ENCODE measurements around the gene SLC46A2. TPM values are rescaled to one million over a fixed set of nuclear protein-coding genes. Genes with fewer than 3 reads are reported as not detected.

Gene SLC46A2
- total RNA-seq, 2 donors from 2014 or later = not detected

DNA sequence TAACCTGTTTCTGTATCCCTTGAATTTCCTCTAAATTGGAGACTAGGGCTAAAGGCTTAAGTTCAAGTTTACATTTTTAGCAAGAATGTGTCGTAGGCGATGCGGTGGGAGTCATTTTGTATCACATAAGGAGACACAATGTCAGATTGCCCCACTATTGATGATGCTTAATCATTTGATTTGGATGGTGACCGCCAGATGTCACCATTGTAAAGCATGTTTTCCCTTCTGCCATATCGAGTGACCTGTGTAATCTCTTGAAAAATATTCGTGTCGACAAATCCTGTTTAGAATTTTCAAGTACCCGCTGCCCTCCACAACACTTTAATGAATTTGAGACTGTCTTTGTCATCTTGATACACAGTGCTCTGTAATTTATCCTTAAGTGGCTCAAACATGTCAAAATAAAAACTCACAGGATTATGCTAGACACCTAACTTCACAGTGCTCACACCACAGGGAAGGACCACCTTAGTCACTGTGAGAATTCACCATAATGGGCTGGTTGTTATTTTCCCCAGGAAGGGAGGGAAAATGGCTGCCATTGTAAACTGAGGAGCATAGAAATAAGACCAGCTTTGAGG lies 34.5 kb upstream of the SLC46A2 start:
- TF ChIP-seq, protein P1, sequence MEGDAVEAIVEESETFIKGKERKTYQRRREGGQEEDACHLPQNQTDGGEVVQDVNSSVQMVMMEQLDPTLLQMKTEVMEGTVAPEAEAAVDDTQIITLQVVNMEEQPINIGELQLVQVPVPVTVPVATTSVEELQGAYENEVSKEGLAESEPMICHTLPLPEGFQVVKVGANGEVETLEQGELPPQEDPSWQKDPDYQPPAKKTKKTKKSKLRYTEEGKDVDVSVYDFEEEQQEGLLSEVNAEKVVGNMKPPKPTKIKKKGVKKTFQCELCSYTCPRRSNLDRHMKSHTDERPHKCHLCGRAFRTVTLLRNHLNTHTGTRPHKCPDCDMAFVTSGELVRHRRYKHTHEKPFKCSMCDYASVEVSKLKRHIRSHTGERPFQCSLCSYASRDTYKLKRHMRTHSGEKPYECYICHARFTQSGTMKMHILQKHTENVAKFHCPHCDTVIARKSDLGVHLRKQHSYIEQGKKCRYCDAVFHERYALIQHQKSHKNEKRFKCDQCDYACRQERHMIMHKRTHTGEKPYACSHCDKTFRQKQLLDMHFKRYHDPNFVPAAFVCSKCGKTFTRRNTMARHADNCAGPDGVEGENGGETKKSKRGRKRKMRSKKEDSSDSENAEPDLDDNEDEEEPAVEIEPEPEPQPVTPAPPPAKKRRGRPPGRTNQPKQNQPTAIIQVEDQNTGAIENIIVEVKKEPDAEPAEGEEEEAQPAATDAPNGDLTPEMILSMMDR (conservative IDR thresholded peaks at IDR 0.05) = peak; percentile 76
- H3K27ac Mint-ChIP-seq = peak overlapping the region; percentile 5

GRCh38 chr9:112921549-112921948 lies 30.9 kb upstream of the SLC46A2 start:
- Histone ChIP-seq H3K27ac (ENCODE audit: low read depth, low read length) (no peak overlapping the region), H3K4me3 (ENCODE audit: low read length) (no peak overlapping the region), H3K9me3 (ENCODE audit: control insufficient read depth, low read length) (no peaks in the 10 kb centered on the region), H3K9ac (ENCODE audit: extremely low read depth, low read length, poor library complexity, severe bottlenecking) (no peak overlapping the region), H3K4me1 (ENCODE audit: control insufficient read depth, insufficient read depth, low read length) (no peaks in the 10 kb centered on the region), H3K27me3 (ENCODE audit: control insufficient read depth, insufficient read depth, low read length, poor library complexity, severe bottlenecking) (peaks cover 89% of the 10 kb centered on the region), H3K36me3 (ENCODE audit: control insufficient read depth, insufficient read depth, low read length) (no peaks in the 10 kb centered on the region)
- H3K4me1 Mint-ChIP-seq = peaks cover 8% of the 10 kb centered on the region
- no peak overlapping the region for H3K4me3 Mint-ChIP-seq
- 26 to 30% methylated on average over 3 of the region's 3 CpGs for WGBS, 2 experiments (ENCODE audit: insufficient coverage in 1 of 2, insufficient read length in 1 of 2)
- no peaks in the 10 kb centered on the region for H3K9me3 Mint-ChIP-seq
- DNase-seq = peak; percentile 61
- H3K27ac Mint-ChIP-seq = no peak overlapping the region
- peaks cover 93% of the 10 kb centered on the region for H3K27me3 Mint-ChIP-seq (ENCODE audit: insufficient read depth)
- TF ChIP-seq, protein P1 (conservative IDR thresholded peaks at IDR 0.05) = peak; percentile 81
- H3K36me3 Mint-ChIP-seq (ENCODE audit: low read depth) = no peaks in the 10 kb centered on the region

More for the DNA sequence above, 34.5 kb upstream of the SLC46A2 start:
- Histone ChIP-seq H3K9me3 (ENCODE audit: control insufficient read depth, low read length) (no peaks in the 10 kb centered on the region), H3K36me3 (ENCODE audit: control insufficient read depth, insufficient read depth, low read length) (no peaks in the 10 kb centered on the region), H3K27me3 (ENCODE audit: control insufficient read depth, insufficient read depth, low read length, poor library complexity, severe bottlenecking) (peaks cover 71% of the 10 kb centered on the region), H3K27ac (ENCODE audit: low read depth, low read length) (no peak overlapping the region), H3K4me1 (ENCODE audit: control insufficient read depth, insufficient read depth, low read length) (no peaks in the 10 kb centered on the region), H3K9ac (ENCODE audit: extremely low read depth, low read length, poor library complexity, severe bottlenecking) (no peak overlapping the region), H3K4me3 (ENCODE audit: low read length) (no peak overlapping the region)
- DNase-seq = peak; percentile 68
- H3K4me3 Mint-ChIP-seq = no peak overlapping the region
- no peaks in the 10 kb centered on the region for H3K9me3 Mint-ChIP-seq
- peaks cover 83% of the 10 kb centered on the region for H3K27me3 Mint-ChIP-seq (ENCODE audit: insufficient read depth)
- no peaks in the 10 kb centered on the region for H3K36me3 Mint-ChIP-seq (ENCODE audit: low read depth)
- peaks cover 8% of the 10 kb centered on the region for H3K4me1 Mint-ChIP-seq
- 53 to 59% methylated on average over 8 of the region's 8 CpGs for WGBS, 2 experiments (ENCODE audit: insufficient coverage in 1 of 2, insufficient read length in 1 of 2)

DNA sequence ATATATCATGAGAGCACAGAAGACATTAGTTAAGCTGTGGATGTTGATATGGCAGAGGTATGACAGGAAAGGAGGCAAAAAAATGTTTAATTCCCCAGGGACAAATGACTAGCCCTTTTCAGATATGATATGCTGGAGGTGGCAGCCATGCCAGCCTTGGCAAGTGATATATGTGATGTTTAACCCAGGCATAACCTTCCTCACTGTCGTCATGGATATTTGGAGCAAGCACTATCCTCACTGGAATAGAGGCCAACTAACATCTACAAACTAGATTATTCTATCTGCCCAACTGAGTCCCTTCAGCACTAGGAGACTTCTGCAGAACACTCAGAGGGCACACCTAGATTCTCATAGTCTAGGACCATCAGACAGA lies 27.3 kb upstream of the SLC46A2 start:
- Histone ChIP-seq H3K27ac (ENCODE audit: low read depth, low read length) (no peak overlapping the region), H3K27me3 (ENCODE audit: control insufficient read depth, insufficient read depth, low read length, poor library complexity, severe bottlenecking) (peaks cover 97% of the 10 kb centered on the region), H3K4me1 (ENCODE audit: control insufficient read depth, insufficient read depth, low read length) (no peaks in the 10 kb centered on the region), H3K4me3 (ENCODE audit: low read length) (no peak overlapping the region), H3K36me3 (ENCODE audit: control insufficient read depth, insufficient read depth, low read length) (no peaks in the 10 kb centered on the region), H3K9ac (ENCODE audit: extremely low read depth, low read length, poor library complexity, severe bottlenecking) (no peak overlapping the region), H3K9me3 (ENCODE audit: control insufficient read depth, low read length) (no peaks in the 10 kb centered on the region)
- H3K9me3 Mint-ChIP-seq = peaks cover under 1% of the 10 kb centered on the region
- 73 to 82% methylated on average over 1 of the region's 1 CpG for WGBS, 2 experiments (ENCODE audit: insufficient coverage in 1 of 2, insufficient read length in 1 of 2)
- TF ChIP-seq, protein P1 (conservative IDR thresholded peaks at IDR 0.05) = no peak
- no peak for DNase-seq
- no peaks in the 10 kb centered on the region for H3K36me3 Mint-ChIP-seq (ENCODE audit: low read depth)
- no peak overlapping the region for H3K4me3 Mint-ChIP-seq
- no peak overlapping the region for H3K27ac Mint-ChIP-seq
- H3K27me3 Mint-ChIP-seq (ENCODE audit: insufficient read depth) = peaks cover 96% of the 10 kb centered on the region
- H3K4me1 Mint-ChIP-seq = peaks cover 8% of the 10 kb centered on the region
